ENCODE results near the gene KLF11.

Gene KLF11

DNA sequence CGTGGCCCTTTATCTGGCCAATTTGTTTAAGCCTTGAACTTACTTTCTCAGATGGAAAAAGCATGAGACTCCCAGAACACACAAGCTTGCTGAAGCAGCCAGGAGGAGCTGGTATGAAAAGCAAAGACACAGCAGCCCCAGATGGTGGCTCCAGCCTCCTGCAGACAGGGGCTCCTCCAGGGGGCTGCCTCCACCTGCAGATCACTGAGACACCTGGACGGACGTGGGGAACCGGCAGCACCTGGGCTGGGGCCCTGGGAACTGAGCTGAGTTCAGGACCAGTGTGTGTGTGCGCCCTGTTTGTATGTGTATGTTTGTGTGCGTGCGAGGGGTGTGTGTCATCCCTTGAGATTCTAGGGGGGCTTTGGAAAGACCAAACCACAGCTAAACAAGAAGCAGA, 28.2 kb downstream of the KLF11 start:
- H3K4me3 ChIP-seq (replicated peaks; ENCODE audit: insufficient read depth, low read length) = no peak overlapping the region
- no peak overlapping the region for H3K27ac ChIP-seq (replicated peaks)
- TF ChIP-seq REST (IDR thresholded peaks at IDR 0.05; ENCODE audit: insufficient replicate concordance, low read depth) (no peak), GABPA (IDR thresholded peaks at IDR 0.05; ENCODE audit: low read depth) (no peak)
- no peak for DNase-seq (ENCODE audit: low read depth in 1 of 2, low spot score in 1 of 2)
- H3K27me3 ChIP-seq (ENCODE audit: insufficient read depth, poor library complexity, severe bottlenecking) = peaks cover 16% of the 10 kb centered on the region

GRCh38 chr2:10072656-10073480, 29.5 kb downstream of the KLF11 start:
- Histone ChIP-seq H3K4me3 (replicated peaks; ENCODE audit: insufficient read depth, low read length) (no peak overlapping the region), H3K27me3 (ENCODE audit: insufficient read depth, poor library complexity, severe bottlenecking) (peaks cover 26% of the 10 kb centered on the region), H3K27ac (replicated peaks) (no peak overlapping the region)
- TF ChIP-seq, protein P1, sequence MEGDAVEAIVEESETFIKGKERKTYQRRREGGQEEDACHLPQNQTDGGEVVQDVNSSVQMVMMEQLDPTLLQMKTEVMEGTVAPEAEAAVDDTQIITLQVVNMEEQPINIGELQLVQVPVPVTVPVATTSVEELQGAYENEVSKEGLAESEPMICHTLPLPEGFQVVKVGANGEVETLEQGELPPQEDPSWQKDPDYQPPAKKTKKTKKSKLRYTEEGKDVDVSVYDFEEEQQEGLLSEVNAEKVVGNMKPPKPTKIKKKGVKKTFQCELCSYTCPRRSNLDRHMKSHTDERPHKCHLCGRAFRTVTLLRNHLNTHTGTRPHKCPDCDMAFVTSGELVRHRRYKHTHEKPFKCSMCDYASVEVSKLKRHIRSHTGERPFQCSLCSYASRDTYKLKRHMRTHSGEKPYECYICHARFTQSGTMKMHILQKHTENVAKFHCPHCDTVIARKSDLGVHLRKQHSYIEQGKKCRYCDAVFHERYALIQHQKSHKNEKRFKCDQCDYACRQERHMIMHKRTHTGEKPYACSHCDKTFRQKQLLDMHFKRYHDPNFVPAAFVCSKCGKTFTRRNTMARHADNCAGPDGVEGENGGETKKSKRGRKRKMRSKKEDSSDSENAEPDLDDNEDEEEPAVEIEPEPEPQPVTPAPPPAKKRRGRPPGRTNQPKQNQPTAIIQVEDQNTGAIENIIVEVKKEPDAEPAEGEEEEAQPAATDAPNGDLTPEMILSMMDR (IDR thresholded peaks at IDR 0.05; ENCODE audit: insufficient read depth, low read length) = peak; percentile 70
- TF ChIP-seq POLR2AphosphoS5 (IDR thresholded peaks at IDR 0.05; ENCODE audit: low read depth) = no peak
- peak; percentile 79 to 86 for DNase-seq (ENCODE audit: low read depth in 1 of 2, low spot score in 1 of 2)

DNA sequence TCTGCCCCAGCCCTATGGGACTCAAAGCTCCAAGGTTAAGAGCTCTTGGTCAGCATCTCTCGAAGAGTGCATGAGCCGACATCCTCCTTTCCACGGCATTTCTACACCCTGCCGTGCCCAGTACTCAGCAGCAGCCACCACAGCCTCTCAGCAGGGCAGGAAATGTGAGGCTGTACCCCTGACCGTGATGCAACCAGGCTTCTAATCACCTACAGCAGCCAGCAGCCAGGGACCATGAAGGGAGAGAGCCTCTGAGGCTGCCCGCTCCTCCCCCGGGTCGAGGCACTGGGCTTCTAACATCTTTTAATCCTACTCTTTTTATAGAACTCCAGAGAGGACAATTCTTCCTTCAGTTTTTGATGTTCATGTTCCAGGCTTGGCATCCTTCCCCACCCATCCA, 30.4 kb downstream of the KLF11 start:
- TF ChIP-seq REST (IDR thresholded peaks at IDR 0.05; ENCODE audit: insufficient replicate concordance, low read depth) = no peak
- TF ChIP-seq GABPA (IDR thresholded peaks at IDR 0.05; ENCODE audit: low read depth) = no peak
- TF ChIP-seq POLR2AphosphoS5 (IDR thresholded peaks at IDR 0.05; ENCODE audit: low read depth) = no peak
- no peak for TF ChIP-seq SPI1 (IDR thresholded peaks at IDR 0.05; ENCODE audit: borderline replicate concordance, low read depth)
- TF ChIP-seq, protein P1 (IDR thresholded peaks at IDR 0.05; ENCODE audit: insufficient read depth, low read length) = no peak

DNA sequence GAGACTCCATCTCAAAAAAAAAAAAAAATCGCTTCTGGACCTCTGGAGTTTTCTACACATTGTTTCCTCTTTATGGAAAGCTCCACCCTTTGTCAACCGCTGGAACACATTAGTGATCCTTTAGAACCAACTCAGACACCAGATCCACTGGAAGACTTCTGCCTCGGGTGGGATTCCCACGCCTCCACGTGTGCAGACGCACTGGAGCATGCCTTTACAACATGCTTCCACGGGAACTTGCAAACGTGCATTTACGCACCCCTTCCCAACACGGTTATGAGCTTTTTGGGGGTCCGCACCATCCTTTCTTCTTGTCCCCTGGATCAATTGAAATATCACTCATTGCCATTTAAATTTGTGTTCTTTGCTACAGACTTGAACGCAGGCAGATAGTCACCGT, 31.8 kb downstream of the KLF11 start:
- TF ChIP-seq SPI1 (IDR thresholded peaks at IDR 0.05; ENCODE audit: borderline replicate concordance, low read depth) = no peak
- TF ChIP-seq POLR2AphosphoS5 (IDR thresholded peaks at IDR 0.05; ENCODE audit: low read depth) = no peak
- TF ChIP-seq GABPA (IDR thresholded peaks at IDR 0.05; ENCODE audit: low read depth) = no peak
- H3K4me3 ChIP-seq (replicated peaks; ENCODE audit: insufficient read depth, low read length) = no peak overlapping the region
- no peak for DNase-seq (ENCODE audit: low read depth in 1 of 2, low spot score in 1 of 2)
- H3K27me3 ChIP-seq (ENCODE audit: insufficient read depth, poor library complexity, severe bottlenecking) = peaks cover 39% of the 10 kb centered on the region
- no peak overlapping the region for H3K27ac ChIP-seq (replicated peaks)

More for the DNA sequence above, 30.4 kb downstream of the KLF11 start:
- peak in 1 of 2 experiments; percentile 21 for DNase-seq (ENCODE audit: low read depth in 1 of 2, low spot score in 1 of 2)
- Histone ChIP-seq H3K4me3 (replicated peaks; ENCODE audit: insufficient read depth, low read length) (no peak overlapping the region), H3K27ac (replicated peaks) (no peak overlapping the region), H3K27me3 (ENCODE audit: insufficient read depth, poor library complexity, severe bottlenecking) (peaks cover 32% of the 10 kb centered on the region)
